ENCODE results near the gene FARS2.

- TF ChIP-seq CTCF (IDR thresholded peaks at IDR 0.05; ENCODE audit: poor library complexity) (no peak), EZH2 (IDR thresholded peaks at IDR 0.05; ENCODE audit: borderline replicate concordance) (no peak), EZH2phosphoT487 (IDR thresholded peaks at IDR 0.05; ENCODE audit: low read depth, severe bottlenecking, unreplicated experiment) (no peak)
Observed at GRCh38 chr6:5399391-5399790, 138.1 kb downstream of the FARS2 start.

Data from hepatocyte (in vitro differentiated cells).